Right lobe of liver (tissue), 6 donors: ENCODE results near the gene RALGAPB. TPM values are rescaled to one million over a fixed set of nuclear protein-coding genes. Genes with fewer than 3 reads are reported as not detected.
A peak's percentile ranks its signal among the peaks of the same experiment; 100 is the strongest.

Experiments used
- ATAC-seq, 4 donors: fragments of 200-7000 bp; cut with Tn5 transposase; one replicate each; pipeline ENCODE4 v1.9.1; 2020; ENCODE audit warnings: mild to moderate bottlenecking in 4 of 4, moderate library complexity in 4 of 4
- DNase-seq, 3 donors: peaks; one replicate each; pipeline ENCODE4 v3.0.0-alpha.2; 2020
- H3K27ac ChIP-seq, 3 donors: fragments of 200-600 bp; one replicate each; pipeline ENCODE4 v1.8.0; 2022
- H3K27me3 ChIP-seq, 2 donors: fragments of 200-600 bp; one replicate each; pipeline ENCODE4 v1.8.0; 2022
- H3K36me3 ChIP-seq, 4 donors: fragments of 200-600 bp; sonication (generic) in 1 of 4; one replicate each; pipeline versions ENCODE4 v1.5.1 to v1.8.0; 2017 to 2022; ENCODE audit warnings: control low read depth in 1 of 4
- H3K4me1 ChIP-seq, 4 donors: fragments of 200-600 bp; sonication (generic) in 1 of 4; one replicate each; pipeline versions ENCODE4 v1.5.1 to v1.8.0; 2017 to 2022; ENCODE audit warnings: control low read depth in 1 of 4
- H3K4me3 ChIP-seq, 3 donors: fragments of 200-600 bp; one replicate each; pipeline ENCODE4 v1.8.0; 2022
- H3K9me3 ChIP-seq, 4 donors: fragments of 200-600 bp; sonication (generic) in 1 of 4; one replicate each; pipeline versions ENCODE4 v1.5.1 to v1.8.0; 2017 to 2022; ENCODE audit warnings: control low read depth in 1 of 4
- POLR2A ChIP-seq: fragments of 450-650 bp; IDR thresholded peaks from one replicate; pipeline ENCODE4 v1.6.1; 2017; ENCODE audit warnings: antibody characterized with exemption, mild to moderate bottlenecking
- WGBS: methylation state at CpG from one replicate; pipeline ENCODE4 v1.1.6; 2018; ENCODE audit warnings: low coverage, low lambda C conversion rate; ENCODE audit not compliant: insufficient coverage; ENCODE audit errors: missing lambda C conversion rate; 5-methylcytosine and 5-hydroxymethylcytosine counted together
- intact Hi-C, 2 donors: fragments of 100-400 bp; cut with DNase I; formaldehyde crosslinking; loops; one replicate each; pipeline versions ENCODE4 v1.11.2 to v1.14.1; 2022
- total RNA-seq, 6 experiments: library from RNA; depleted of rRNA in 2 of 6; stranded (reverse); fragments of >200 nt in 2 of 6; fragmentation: NEBNext Ultra II Directional in 3 of 6; extraction: Animal tissue kit (Norgen Biotek cat#: 25700) in 3 of 6; gene quantifications; one replicate each; pipeline versions ENCODE4 v1.1.0 to v1.2.4, GENCODE V29; 2016 to 2023
- TF ChIP-seq, protein P1 (sequence below), 4 donors: fragments of 200-600 bp in 3 of 4; fragments of 450-650 bp in 1 of 4; IDR thresholded peaks; one replicate each; pipeline versions ENCODE4 v1.5.1 to v1.8.0; 2016 to 2022; ENCODE audit warnings: antibody characterized with exemption in 4 of 4, mild to moderate bottlenecking in 2 of 4
- donor health status: DM: no; HTN: yes; CAD: no.
- donor health status: DM: no; HTN: no; CAD: no.
- donor health status: DM: no; HTN: no; CAD: no.
- donor health status: DM: no; HTN: yes; CAD: no.
- donor health status: DM: no; HTN: yes; CAD: no.

Gene RALGAPB
- total RNA-seq, 6 experiments from 2014 or later = 9.7 to 16.0 (median 12.9) TPM

DNA sequence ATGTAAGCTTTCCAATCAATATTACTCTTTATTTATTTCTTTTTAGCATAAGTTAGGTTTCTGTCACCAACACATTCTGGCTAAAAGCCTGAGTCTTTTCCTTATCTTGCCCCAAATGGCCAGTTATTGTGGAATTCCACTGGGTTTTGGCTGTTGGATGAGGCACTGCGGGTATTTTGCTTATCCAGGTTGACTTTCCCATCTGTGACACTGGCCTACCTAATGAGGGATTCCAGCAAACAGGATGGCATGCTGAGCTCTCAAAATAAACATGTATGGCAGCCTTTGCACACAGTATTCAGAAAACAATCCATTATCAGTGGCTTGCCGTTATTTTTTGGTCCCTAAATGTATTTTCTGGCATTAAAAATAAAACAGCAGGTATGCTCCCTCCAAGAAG is 6.5 kb upstream of the RALGAPB start:
- Histone ChIP-seq H3K27me3 (no peaks in the 10 kb centered on the region), H3K4me1 (no peaks in the 10 kb centered on the region), H3K36me3 (no peaks in the 10 kb centered on the region), H3K9me3 (no peaks in the 10 kb centered on the region), H3K4me3 (no peak overlapping the region), H3K27ac (no peak overlapping the region)
- intact Hi-C loops = no loop called here
- no peak for DNase-seq
- no peak for TF ChIP-seq POLR2A
- TF ChIP-seq, protein P1, sequence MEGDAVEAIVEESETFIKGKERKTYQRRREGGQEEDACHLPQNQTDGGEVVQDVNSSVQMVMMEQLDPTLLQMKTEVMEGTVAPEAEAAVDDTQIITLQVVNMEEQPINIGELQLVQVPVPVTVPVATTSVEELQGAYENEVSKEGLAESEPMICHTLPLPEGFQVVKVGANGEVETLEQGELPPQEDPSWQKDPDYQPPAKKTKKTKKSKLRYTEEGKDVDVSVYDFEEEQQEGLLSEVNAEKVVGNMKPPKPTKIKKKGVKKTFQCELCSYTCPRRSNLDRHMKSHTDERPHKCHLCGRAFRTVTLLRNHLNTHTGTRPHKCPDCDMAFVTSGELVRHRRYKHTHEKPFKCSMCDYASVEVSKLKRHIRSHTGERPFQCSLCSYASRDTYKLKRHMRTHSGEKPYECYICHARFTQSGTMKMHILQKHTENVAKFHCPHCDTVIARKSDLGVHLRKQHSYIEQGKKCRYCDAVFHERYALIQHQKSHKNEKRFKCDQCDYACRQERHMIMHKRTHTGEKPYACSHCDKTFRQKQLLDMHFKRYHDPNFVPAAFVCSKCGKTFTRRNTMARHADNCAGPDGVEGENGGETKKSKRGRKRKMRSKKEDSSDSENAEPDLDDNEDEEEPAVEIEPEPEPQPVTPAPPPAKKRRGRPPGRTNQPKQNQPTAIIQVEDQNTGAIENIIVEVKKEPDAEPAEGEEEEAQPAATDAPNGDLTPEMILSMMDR (IDR thresholded peaks at IDR 0.05) = no peak
- peak in 1 of 4 donors; percentile 21 for ATAC-seq
- 41% methylated on average over 2 of the region's 2 CpGs for WGBS

DNA sequence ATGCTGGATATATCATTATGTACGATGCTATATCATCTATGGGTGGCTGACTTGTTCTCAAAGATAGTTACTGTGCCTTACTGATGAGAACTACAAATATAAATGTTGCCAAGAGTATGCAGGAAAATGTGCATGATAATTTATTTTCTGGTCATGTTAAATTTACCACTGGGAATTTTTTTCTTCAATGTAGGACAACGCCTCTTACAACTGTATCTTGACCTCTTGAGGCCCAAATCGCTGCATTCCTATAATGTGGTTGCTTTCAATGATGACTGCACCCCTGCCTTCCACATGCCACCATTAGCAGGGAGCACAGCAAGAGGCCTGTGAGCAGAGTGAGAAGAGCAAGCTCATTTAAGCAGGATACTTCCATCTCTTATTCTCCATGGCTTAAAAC is 5.7 kb upstream of the RALGAPB start:
- Histone ChIP-seq H3K27ac (no peak overlapping the region), H3K9me3 (no peaks in the 10 kb centered on the region), H3K36me3 (no peaks in the 10 kb centered on the region), H3K4me1 (no peaks in the 10 kb centered on the region), H3K4me3 (no peak overlapping the region), H3K27me3 (no peaks in the 10 kb centered on the region)
- TF ChIP-seq POLR2A = no peak
- TF ChIP-seq, protein P1 (IDR thresholded peaks at IDR 0.05) = no peak
- intact Hi-C loops = no loop called here
- no peak for DNase-seq
- no peak for ATAC-seq
- 88% methylated on average over 3 of the region's 3 CpGs for whole genome bisulfite sequencing

DNA sequence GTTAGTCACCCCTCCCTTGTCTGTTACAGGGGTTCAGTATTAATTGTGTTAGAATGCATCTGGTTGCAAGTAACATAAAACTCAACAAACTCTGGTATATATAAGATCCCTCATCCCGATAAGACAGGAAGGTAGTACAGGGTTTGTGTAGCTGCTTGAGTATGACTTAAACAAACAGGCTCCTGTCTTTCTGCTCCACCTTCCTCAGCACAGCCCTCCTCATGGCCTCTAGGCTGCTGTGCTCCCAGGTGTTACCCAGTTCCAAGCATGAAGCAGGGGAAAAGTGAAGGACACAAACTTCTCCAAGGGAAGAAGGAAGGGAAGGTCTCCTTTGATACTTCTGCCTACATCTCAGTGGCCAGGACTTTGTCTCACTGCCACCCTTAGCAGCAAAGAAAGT is 1.4 kb upstream of the RALGAPB start:
- H3K36me3 ChIP-seq = no peaks in the 10 kb centered on the region
- no peak for ATAC-seq
- 80% methylated on average over 1 of the region's 1 CpG for WGBS
- H3K9me3 ChIP-seq = no peaks in the 10 kb centered on the region
- DNase-seq = no peak
- TF ChIP-seq, protein P1 (IDR thresholded peaks at IDR 0.05) = no peak
- TF ChIP-seq POLR2A = no peak
- intact Hi-C loops = no loop called here
- peaks cover 0 to 10% (median 3%) of the 10 kb centered on the region in 4 donors for H3K4me1 ChIP-seq
- H3K27me3 ChIP-seq = no peaks in the 10 kb centered on the region
- no peak overlapping the region for H3K4me3 ChIP-seq
- H3K27ac ChIP-seq = no peak overlapping the region

DNA sequence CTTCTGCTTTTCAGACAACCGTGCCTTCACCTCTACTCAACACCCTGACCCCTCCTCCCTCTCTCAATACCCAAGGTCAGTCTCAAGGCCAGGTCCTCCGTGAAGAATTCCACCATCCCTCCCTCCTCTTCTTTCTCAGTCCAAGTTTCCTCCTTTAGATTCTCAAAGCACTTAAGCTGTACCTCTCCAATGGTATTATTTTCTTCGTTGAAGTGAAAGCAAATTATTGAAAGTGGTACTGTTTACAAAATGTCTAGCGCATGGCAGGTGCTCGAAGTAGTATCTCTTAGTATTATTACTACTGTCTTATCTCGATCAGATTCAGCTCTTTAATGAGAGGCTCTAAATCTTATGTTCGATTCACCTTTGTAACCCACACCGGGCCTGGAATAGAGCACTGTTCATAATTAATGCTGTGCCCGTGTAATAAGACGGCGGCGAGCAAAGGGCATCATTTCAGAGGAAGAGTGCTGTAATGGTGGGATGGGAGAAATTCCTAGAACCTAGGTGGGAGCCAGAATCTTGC is 593 bp upstream of the RALGAPB start:
- Histone ChIP-seq H3K36me3 (no peaks in the 10 kb centered on the region), H3K4me1 (peaks cover 0 to 10% (median 3%) of the 10 kb centered on the region in 4 donors), H3K27me3 (no peaks in the 10 kb centered on the region), H3K9me3 (no peaks in the 10 kb centered on the region), H3K4me3 (peak overlapping the region; percentile 35 to 87 (median 82)), H3K27ac (peak overlapping the region; percentile 4 to 51 (median 31))
- no peak for TF ChIP-seq POLR2A
- TF ChIP-seq, protein P1 (IDR thresholded peaks at IDR 0.05) = no peak
- WGBS = 12% methylated on average over 12 of the region's 12 CpGs
- DNase-seq (no peak), ATAC-seq (peak in 3 of 4 donors; percentile 3 to 31 (median 5))
- intact Hi-C loops = no loop called here
